CD4-positive, CD25-positive, alpha-beta regulatory T cell (primary cell): ENCODE results near the gene FAM240B. TPM values are rescaled to one million over a fixed set of nuclear protein-coding genes. Genes with fewer than 3 reads are reported as not detected.

Experiments used
- ATAC-seq, 2 donors: fragments of 150-1000 bp; cut with Tn5 transposase; one replicate each; pipeline ENCODE4 v1.10.0; 2021; ENCODE audit warnings: low read depth in 2 of 2, moderate number of reproducible peaks in 2 of 2, moderate library complexity in 1 of 2
- DNase-seq, 3 donors: peaks; one replicate each; pipeline versions ENCODE4 v3.0.0 to v3.0.0-alpha.2; 2012 to 2022; ENCODE audit warnings: mixed read lengths in 1 of 3
- H3K27ac ChIP-seq: one replicate; pipeline ENCODE4 v1.7.0; 2013; ENCODE audit warnings: mild to moderate bottlenecking, low read length; ENCODE audit not compliant: insufficient read depth, poor library complexity, severe bottlenecking
- H3K27me3 ChIP-seq: one replicate; pipeline ENCODE4 v1.7.0; 2013; ENCODE audit warnings: low read length; ENCODE audit not compliant: control insufficient read depth, insufficient read depth
- H3K36me3 ChIP-seq: one replicate; pipeline ENCODE4 v1.7.0; 2013; ENCODE audit warnings: mild to moderate bottlenecking, low read length, moderate library complexity; ENCODE audit not compliant: control insufficient read depth, insufficient read depth
- H3K4me1 ChIP-seq: 2 replicates; pipeline ENCODE4 v1.7.0; 2013; ENCODE audit warnings: mild to moderate bottlenecking, low read length; ENCODE audit not compliant: insufficient read depth, control insufficient read depth, poor library complexity, severe bottlenecking
- H3K4me3 ChIP-seq: one replicate; pipeline ENCODE4 v1.7.0; 2013; ENCODE audit warnings: low read depth, mild to moderate bottlenecking, low read length, moderate library complexity
- H3K9me3 ChIP-seq, 2 experiments: 1 replicate in 1 of 2; 2 replicates in 1 of 2; pipeline ENCODE4 v1.7.0; 2013; ENCODE audit warnings: low read length in 2 of 2, mild to moderate bottlenecking in 1 of 2, moderate library complexity in 1 of 2; ENCODE audit not compliant: control insufficient read depth in 2 of 2
- H3K27ac Mint-ChIP-seq, 3 donors: one replicate each; pipeline ENCODE4 v1.8.0; 2020 to 2022; ENCODE audit warnings: mild to moderate bottlenecking in 3 of 3, mixed read lengths in 3 of 3, moderate library complexity in 2 of 3
- H3K27me3 Mint-ChIP-seq: one replicate; pipeline ENCODE4 v1.8.0; 2022; ENCODE audit warnings: mild to moderate bottlenecking, mixed read lengths
- H3K36me3 Mint-ChIP-seq: one replicate; pipeline ENCODE4 v1.8.0; 2020; ENCODE audit warnings: mixed read lengths
- H3K4me1 Mint-ChIP-seq, 4 donors: one replicate each; pipeline ENCODE4 v1.8.0; 2020 to 2022; ENCODE audit warnings: mixed read lengths in 4 of 4, mild to moderate bottlenecking in 1 of 4
- H3K4me3 Mint-ChIP-seq, 4 donors: one replicate each; pipeline ENCODE4 v1.8.0; 2020 to 2022; ENCODE audit warnings: mild to moderate bottlenecking in 4 of 4, mixed read lengths in 4 of 4, moderate library complexity in 3 of 4
- H3K9me3 Mint-ChIP-seq, 7 donors: one replicate each; pipeline ENCODE4 v1.8.0; 2020 to 2022; ENCODE audit warnings: mixed read lengths in 7 of 7, mild to moderate bottlenecking in 3 of 7, moderate library complexity in 2 of 7
- polyA plus RNA-seq, 4 donors: library from polyadenylated mRNA; unstranded; fragments of 300-500 nt; fragmentation: Illumina TruSeq; gene quantifications; one replicate each; pipeline ENCODE4 v1.2.3, GENCODE V29; 2021
- total RNA-seq: library from RNA; stranded (reverse); gene quantifications from one replicate; pipeline ENCODE4 v1.2.3, GENCODE V29; 2022

Gene FAM240B
- total and polyA plus RNA-seq, 5 donors from 2014 or later, result not detected

- Histone ChIP-seq H3K27ac (no peak overlapping the region), H3K4me3 (no peak overlapping the region), H3K4me1 (no peaks in the 10 kb centered on the region), H3K36me3 (no peaks in the 10 kb centered on the region), H3K27me3 (no peaks in the 10 kb centered on the region), H3K9me3 (no peaks in the 10 kb centered on the region)
- Mint-ChIP-seq H3K36me3 (no peaks in the 10 kb centered on the region), H3K4me1 (no peaks in the 10 kb centered on the region), H3K27me3 (peaks cover 5% of the 10 kb centered on the region), H3K27ac (no peak overlapping the region), H3K4me3 (no peak overlapping the region), H3K9me3 (no peaks in the 10 kb centered on the region)
- ATAC-seq (no peak), DNase-seq (no peak)
These were observed 1.8 kb downstream of the FAM240B start for GRCh38 chr9:38718148-38718547.

GRCh38 chr9:38715684-38716083, 4.2 kb downstream of the FAM240B start:
- Histone ChIP-seq H3K4me1 (no peaks in the 10 kb centered on the region), H3K27me3 (no peaks in the 10 kb centered on the region), H3K9me3 (no peaks in the 10 kb centered on the region), H3K4me3 (no peak overlapping the region), H3K36me3 (no peaks in the 10 kb centered on the region), H3K27ac (no peak overlapping the region)
- Mint-ChIP-seq H3K9me3 (no peaks in the 10 kb centered on the region), H3K36me3 (no peaks in the 10 kb centered on the region), H3K27me3 (peaks cover 5% of the 10 kb centered on the region), H3K4me1 (no peaks in the 10 kb centered on the region), H3K4me3 (no peak overlapping the region), H3K27ac (no peak overlapping the region)
- DNase-seq (no peak), ATAC-seq (no peak)

- Histone ChIP-seq H3K36me3 (no peaks in the 10 kb centered on the region), H3K4me3 (no peak overlapping the region), H3K4me1 (no peaks in the 10 kb centered on the region), H3K9me3 (no peaks in the 10 kb centered on the region), H3K27ac (no peak overlapping the region), H3K27me3 (no peaks in the 10 kb centered on the region)
- DNase-seq, result no peak
- no peak for ATAC-seq
- H3K4me1 Mint-ChIP-seq, result no peaks in the 10 kb centered on the region
- H3K36me3 Mint-ChIP-seq, result no peaks in the 10 kb centered on the region
- no peak overlapping the region for H3K27ac Mint-ChIP-seq
- no peak overlapping the region for H3K4me3 Mint-ChIP-seq
- peaks cover 5% of the 10 kb centered on the region for H3K27me3 Mint-ChIP-seq
- H3K9me3 Mint-ChIP-seq, result no peaks in the 10 kb centered on the region
These were observed 6.5 kb downstream of the FAM240B start for GRCh38 chr9:38713426-38713825.

- no peak overlapping the region for H3K4me3 ChIP-seq
- Mint-ChIP-seq H3K4me3 (no peak overlapping the region), H3K4me1 (no peaks in the 10 kb centered on the region), H3K27ac (no peak overlapping the region), H3K36me3 (no peaks in the 10 kb centered on the region), H3K9me3 (peaks cover 0 to 1% (median 0%) of the 10 kb centered on the region in 7 donors), H3K27me3 (peaks cover 10% of the 10 kb centered on the region)
- no peaks in the 10 kb centered on the region for H3K4me1 ChIP-seq
- H3K9me3 ChIP-seq, result no peaks in the 10 kb centered on the region
- no peaks in the 10 kb centered on the region for H3K27me3 ChIP-seq
- ATAC-seq (no peak), DNase-seq (no peak)
- no peak overlapping the region for H3K27ac ChIP-seq
- H3K36me3 ChIP-seq, result no peaks in the 10 kb centered on the region
These were observed 11.2 kb downstream of the FAM240B start for GRCh38 chr9:38708759-38709158.

GRCh38 chr9:38707885-38708637, 11.9 kb downstream of the FAM240B start:
- Histone ChIP-seq H3K4me3 (no peak overlapping the region), H3K4me1 (no peaks in the 10 kb centered on the region), H3K27me3 (no peaks in the 10 kb centered on the region), H3K9me3 (no peaks in the 10 kb centered on the region), H3K36me3 (no peaks in the 10 kb centered on the region), H3K27ac (no peak overlapping the region)
- H3K36me3 Mint-ChIP-seq, result no peaks in the 10 kb centered on the region
- ATAC-seq (no peak), DNase-seq (no peak)
- peaks cover 10% of the 10 kb centered on the region for H3K27me3 Mint-ChIP-seq
- H3K4me3 Mint-ChIP-seq, result no peak overlapping the region
- H3K9me3 Mint-ChIP-seq, result peaks cover 0 to 1% (median 0%) of the 10 kb centered on the region in 7 donors
- H3K27ac Mint-ChIP-seq, result no peak overlapping the region
- no peaks in the 10 kb centered on the region for H3K4me1 Mint-ChIP-seq

GRCh38 chr9:38706493-38706892, 13.4 kb downstream of the FAM240B start:
- Histone ChIP-seq H3K36me3 (no peaks in the 10 kb centered on the region), H3K27ac (no peak overlapping the region), H3K4me1 (no peaks in the 10 kb centered on the region), H3K27me3 (no peaks in the 10 kb centered on the region), H3K9me3 (no peaks in the 10 kb centered on the region), H3K4me3 (no peak overlapping the region)
- Mint-ChIP-seq H3K9me3 (peaks cover 0 to 1% (median 0%) of the 10 kb centered on the region in 7 donors), H3K4me3 (no peak overlapping the region), H3K36me3 (no peaks in the 10 kb centered on the region), H3K27ac (no peak overlapping the region), H3K27me3 (peaks cover 10% of the 10 kb centered on the region), H3K4me1 (no peaks in the 10 kb centered on the region)
- DNase-seq (no peak), ATAC-seq (no peak)

GRCh38 chr9:38705917-38706316, 14.0 kb downstream of the FAM240B start:
- H3K36me3 Mint-ChIP-seq, result no peaks in the 10 kb centered on the region
- H3K4me3 Mint-ChIP-seq, result no peak overlapping the region

GRCh38 chr9:38700695-38701094, 19.2 kb downstream of the FAM240B start:
- Mint-ChIP-seq H3K36me3 (no peaks in the 10 kb centered on the region), H3K27me3 (peaks cover 14% of the 10 kb centered on the region), H3K9me3 (no peaks in the 10 kb centered on the region), H3K4me1 (no peaks in the 10 kb centered on the region), H3K4me3 (no peak overlapping the region), H3K27ac (no peak overlapping the region)
- DNase-seq (no peak), ATAC-seq (no peak)
- Histone ChIP-seq H3K27me3 (no peaks in the 10 kb centered on the region), H3K4me3 (no peak overlapping the region), H3K4me1 (no peaks in the 10 kb centered on the region), H3K36me3 (no peaks in the 10 kb centered on the region), H3K9me3 (no peaks in the 10 kb centered on the region), H3K27ac (no peak overlapping the region)

More at GRCh38 chr9:38705917-38706316, 14.0 kb downstream of the FAM240B start:
- Histone ChIP-seq H3K27ac (no peak overlapping the region), H3K9me3 (no peaks in the 10 kb centered on the region), H3K4me3 (no peak overlapping the region), H3K27me3 (no peaks in the 10 kb centered on the region), H3K36me3 (no peaks in the 10 kb centered on the region), H3K4me1 (no peaks in the 10 kb centered on the region)
- DNase-seq (no peak), ATAC-seq (no peak)
- Mint-ChIP-seq H3K9me3 (peaks cover 0 to 1% (median 0%) of the 10 kb centered on the region in 7 donors), H3K4me1 (no peaks in the 10 kb centered on the region), H3K27me3 (peaks cover 13% of the 10 kb centered on the region), H3K27ac (no peak overlapping the region)
